A549 (cell line): ENCODE measurements around the gene RBM47. TPM values are rescaled to one million over a fixed set of nuclear protein-coding genes. Genes with fewer than 3 reads are reported as not detected.
A peak's percentile ranks its signal among the peaks of the same experiment; 100 is the strongest.

Experiments
- ATAC-seq, 2 experiments: fragments of 200-7000 bp in 1 of 2; fragments of >200 bp in 1 of 2; cut with Nextera tagmentation in 1 of 2; cut with Tn5 transposase in 1 of 2; 3 replicates each; pipeline versions ENCODE4 v1.8.0 to v1.9.1; 2018 to 2020; ENCODE audit warnings: mild to moderate bottlenecking in 1 of 2, moderate library complexity in 1 of 2
- CTCF ChIA-PET: fragments of 300-600 bp; sonication (Branson Sonifier 250); formaldehyde crosslinking; extraction: SDS; loops from one replicate; lab custom pipeline; 2021; ENCODE audit warnings: antibody characterized with exemption, inconsistent platforms; lab: Yijun Ruan, JAX
- POLR2A ChIA-PET: fragments of 350-600 bp; formaldehyde crosslinking; extraction: SDS; loops from one replicate; lab custom pipeline; 2021; ENCODE audit warnings: antibody characterized with exemption, inconsistent platforms; lab: Yijun Ruan, JAX
- DNase-seq, 2 experiments: peaks; one replicate each; pipeline versions ENCODE4 v3.0.0 to v3.0.0-alpha.2; 2011 to 2016; ENCODE audit warnings: low read depth in 1 of 2, low spot score in 1 of 2
- FAIRE-seq: peaks from 2 replicates; lab custom pipeline; 2011; peaks lifted over from hg19 to GRCh38; lab: Jason Lieb, UNC
- H3K27ac ChIP-seq, 2 experiments: fragments of >200 bp; sonication (Bioruptor Twin); formaldehyde crosslinking; 3 replicates each; pipeline ENCODE4 v1.5.1; 2016 to 2017
- H3K4me1 ChIP-seq: fragments of >200 bp; sonication (Bioruptor Twin); formaldehyde crosslinking; 3 replicates; pipeline ENCODE4 v1.6.1; 2016
- H3K4me2 ChIP-seq: fragments of >200 bp; sonication (Bioruptor Twin); formaldehyde crosslinking; 3 replicates; pipeline ENCODE4 v1.6.1; 2016
- H3K4me3 ChIP-seq: fragments of >200 bp; sonication (Bioruptor Twin); formaldehyde crosslinking; 3 replicates; pipeline ENCODE4 v1.5.1; 2016
- H3K9me3 ChIP-seq: fragments of >200 bp; sonication (Bioruptor Twin); formaldehyde crosslinking; 3 replicates; pipeline ENCODE4 v1.6.1; 2016
- CBX2 ChIP-seq: fragments of 200-600 bp; sonication (generic); IDR thresholded peaks from 2 replicates; pipeline ENCODE4 v1.6.1; 2016; ENCODE audit warnings: low read depth, mild to moderate bottlenecking, borderline replicate concordance
- CBX8 ChIP-seq: fragments of 200-600 bp; sonication (generic); IDR thresholded peaks from 2 replicates; pipeline ENCODE4 v1.6.1; 2016
- EP300 ChIP-seq, 2 experiments: fragments of >200 bp; sonication (Bioruptor Twin); formaldehyde crosslinking; IDR thresholded peaks; 2 replicates in 1 of 2; 3 replicates in 1 of 2; pipeline ENCODE4 v1.6.1; 2016 to 2017
- ESRRA ChIP-seq: fragments of 150-350 bp; IDR thresholded peaks from 2 replicates; pipeline ENCODE4 v1.6.1; 2014; ENCODE audit warnings: mild to moderate bottlenecking, low read length, borderline replicate concordance
- FOSB ChIP-seq: fragments of 250-450 bp; sonication (Bioruptor Pico); IDR thresholded peaks from 2 replicates; pipeline ENCODE4 v1.5.0; 2020; ENCODE audit warnings: mild to moderate bottlenecking, moderate library complexity
- GATA3 ChIP-seq: IDR thresholded peaks from 2 replicates; pipeline ENCODE4 v1.6.1; 2012; ENCODE audit warnings: borderline replicate concordance
- HDAC2 ChIP-seq: fragments of 200-600 bp; sonication (generic); IDR thresholded peaks from 2 replicates; pipeline ENCODE4 v1.6.1; 2016
- HOXA7 ChIP-seq: fragments of 250-450 bp; sonication (Bioruptor Pico); IDR thresholded peaks from 2 replicates; pipeline ENCODE4 v1.5.0; 2020; ENCODE audit warnings: mild to moderate bottlenecking, moderate library complexity
- HOXB5 ChIP-seq: fragments of 250-450 bp; sonication (Bioruptor Pico); IDR thresholded peaks from 2 replicates; pipeline ENCODE4 v1.5.0; 2020; ENCODE audit warnings: mild to moderate bottlenecking, moderate library complexity
- MAZ ChIP-seq: fragments of 150-350 bp; IDR thresholded peaks from 2 replicates; pipeline ENCODE4 v1.6.1; 2014; ENCODE audit warnings: antibody characterized with exemption, low read depth, low read length, borderline replicate concordance
- MYC ChIP-seq: IDR thresholded peaks from 2 replicates; pipeline ENCODE4 v1.6.1; 2012; ENCODE audit warnings: mild to moderate bottlenecking, inconsistent platforms, low read length, improper control_type of control experiment, borderline replicate concordance
- NFE2L2 ChIP-seq: fragments of 150-350 bp; conservative IDR thresholded peaks from 2 replicates; pipeline ENCODE4 v1.6.1; 2014; ENCODE audit warnings: low read length
- NPAS2 ChIP-seq: fragments of 250-450 bp; sonication (Bioruptor Pico); IDR thresholded peaks from 2 replicates; pipeline ENCODE4 v1.8.0; 2022; ENCODE audit warnings: mild to moderate bottlenecking, moderate library complexity, borderline replicate concordance
- RAD21 ChIP-seq, 2 experiments: fragments of >200 bp in 1 of 2; sonication (Bioruptor Twin) in 1 of 2; formaldehyde crosslinking in 1 of 2; IDR thresholded peaks in 1 of 2; conservative IDR thresholded peaks in 1 of 2; 2 replicates in 1 of 2; 3 replicates in 1 of 2; pipeline ENCODE4 v1.6.1; 2012 to 2018; ENCODE audit warnings: inconsistent platforms in 1 of 2
- RCOR1 ChIP-seq: fragments of 150-350 bp; IDR thresholded peaks from 2 replicates; pipeline ENCODE4 v1.6.1; 2014; ENCODE audit warnings: antibody characterized with exemption, low read length, low read depth
- RFX5 ChIP-seq: fragments of 450-650 bp; IDR thresholded peaks from 2 replicates; pipeline ENCODE4 v1.7.1; 2014; ENCODE audit warnings: antibody characterized with exemption, mild to moderate bottlenecking, moderate library complexity
- RNF2 ChIP-seq: fragments of 200-600 bp; sonication (generic); IDR thresholded peaks from 2 replicates; pipeline ENCODE4 v1.6.1; 2016; ENCODE audit warnings: low read depth, mild to moderate bottlenecking, antibody characterized with exemption, moderate library complexity, borderline replicate concordance
- SMC3 ChIP-seq: fragments of >200 bp; sonication (Bioruptor Twin); formaldehyde crosslinking; IDR thresholded peaks from 3 replicates; pipeline ENCODE4 v1.6.1; 2018; ENCODE audit warnings: inconsistent platforms
- TP53 ChIP-seq: fragments of 250-450 bp; sonication (Bioruptor Pico); IDR thresholded peaks from 2 replicates; pipeline ENCODE4 v1.5.0; 2021; ENCODE audit warnings: mild to moderate bottlenecking, moderate library complexity
- WGBS: methylation state at CpG from one replicate; pipeline ENCODE4 v1.1.6; 2017; ENCODE audit errors: missing lambda C conversion rate; 5-methylcytosine and 5-hydroxymethylcytosine counted together
- polyA plus RNA-seq, 4 experiments: library from polyadenylated mRNA; depleted of rRNA in 3 of 4; stranded (reverse); fragments of >200 nt; fragmentation: RNase III in 1 of 4; extraction: RNeasy Plus Mini Kit Qiagen cat#74134 plus additional on column Dnase treatment in 1 of 4; gene quantifications; 2 replicates in 3 of 4; 3 replicates in 1 of 4; pipeline ENCODE4 v1.2.3, GENCODE V29; 2011 to 2017
- TF ChIP-seq, protein P1 (sequence below): IDR thresholded peaks from 2 replicates; pipeline ENCODE4 v1.6.1; 2012
- TF ChIP-seq, protein P2 (sequence below): IDR thresholded peaks from 2 replicates; pipeline ENCODE4 v1.6.1; 2012
- TF ChIP-seq, protein P3 (sequence below): IDR thresholded peaks from 2 replicates; pipeline ENCODE4 v1.6.1; 2012; ENCODE audit warnings: low read depth, borderline replicate concordance
- TF ChIP-seq, protein P4 (sequence below): fragments of 200-600 bp; sonication (generic); IDR thresholded peaks from 2 replicates; pipeline ENCODE4 v1.6.1; 2016; ENCODE audit warnings: antibody characterized with exemption, mild to moderate bottlenecking, moderate library complexity

Gene RBM47
- polyA plus RNA-seq, 2 of the 4 experiments (the other 2 are of a cell fraction), result 38.1 to 43.3 TPM

DNA sequence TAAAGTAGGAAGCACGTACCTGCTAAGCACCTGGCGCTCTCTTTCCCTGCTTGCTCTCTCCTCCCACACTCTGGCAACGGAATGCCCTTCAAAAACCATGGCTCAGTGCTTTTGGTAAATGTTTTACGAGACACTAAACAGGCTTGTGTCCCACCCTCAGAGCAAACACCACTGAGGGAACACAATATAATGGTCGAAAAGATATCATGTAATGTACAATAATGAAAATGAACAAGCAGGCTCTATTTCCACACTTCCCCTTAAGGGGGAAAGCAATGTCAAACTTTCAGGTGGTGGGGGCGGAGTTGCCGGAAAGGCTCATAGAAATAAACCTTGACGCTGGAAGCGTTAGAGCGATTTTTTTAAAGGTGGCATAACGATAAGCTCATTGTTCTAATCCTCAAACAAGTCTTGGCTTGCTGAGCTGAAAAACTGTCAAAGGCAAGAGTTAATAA is 115.1 kb downstream of the RBM47 start:
- no peak for TF ChIP-seq NPAS2 (CRISPR knock-in tag)
- no peak for TF ChIP-seq NFE2L2
- no peak for TF ChIP-seq RNF2
- TF ChIP-seq, protein P1, sequence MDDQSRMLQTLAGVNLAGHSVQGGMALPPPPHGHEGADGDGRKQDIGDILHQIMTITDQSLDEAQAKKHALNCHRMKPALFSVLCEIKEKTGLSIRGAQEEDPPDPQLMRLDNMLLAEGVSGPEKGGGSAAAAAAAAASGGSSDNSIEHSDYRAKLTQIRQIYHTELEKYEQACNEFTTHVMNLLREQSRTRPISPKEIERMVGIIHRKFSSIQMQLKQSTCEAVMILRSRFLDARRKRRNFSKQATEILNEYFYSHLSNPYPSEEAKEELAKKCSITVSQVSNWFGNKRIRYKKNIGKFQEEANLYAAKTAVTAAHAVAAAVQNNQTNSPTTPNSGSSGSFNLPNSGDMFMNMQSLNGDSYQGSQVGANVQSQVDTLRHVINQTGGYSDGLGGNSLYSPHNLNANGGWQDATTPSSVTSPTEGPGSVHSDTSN, result no peak
- TF ChIP-seq RFX5, result no peak
- TF ChIP-seq MAZ, result no peak
- TF ChIP-seq FOSB (CRISPR knock-in tag), result no peak
- FAIRE-seq, result no peak
- peak in 1 of 2 experiments; percentile 39 for DNase-seq

DNA sequence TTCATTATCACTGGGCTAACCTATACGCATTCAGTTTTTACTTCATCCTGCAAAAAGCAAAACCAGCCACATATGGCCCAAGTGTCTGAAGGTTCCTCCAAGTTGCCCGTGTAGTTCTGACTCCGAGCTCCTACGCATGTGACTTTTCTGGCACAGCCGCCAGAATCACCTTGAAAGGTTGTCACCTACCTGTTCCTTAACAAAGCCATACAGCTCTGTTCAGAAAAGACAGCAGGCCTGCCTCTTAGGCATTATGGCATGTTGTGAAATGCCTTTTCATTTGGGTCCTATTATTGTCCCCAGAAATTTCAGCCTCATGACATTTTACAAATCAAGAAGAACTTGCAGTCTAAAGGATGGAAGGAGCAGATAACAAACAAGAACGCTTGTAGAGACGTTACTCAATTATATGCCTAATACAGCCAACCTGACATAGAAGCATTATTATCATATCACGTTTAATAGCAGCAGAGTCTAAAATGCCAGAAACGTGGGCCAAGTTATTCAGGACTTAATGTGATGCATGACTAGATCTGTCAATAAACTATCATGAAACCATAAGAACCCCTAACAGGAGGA is 118.5 kb downstream of the RBM47 start:
- TF ChIP-seq HOXA7 (no peak), EP300 (IDR thresholded peaks at IDR 0.05) (no peak)
- FAIRE-seq, result no peak
- peaks cover 37% of the 10 kb centered on the region for H3K4me1 ChIP-seq

More for the DNA sequence above, 115.1 kb downstream of the RBM47 start:
- Histone ChIP-seq H3K9me3 (no peaks in the 10 kb centered on the region), H3K4me2 (peak overlapping the region; percentile 85), H3K27ac (peak overlapping the region; percentile 73 to 86), H3K4me1 (peaks cover 37% of the 10 kb centered on the region), H3K4me3 (peak overlapping the region; percentile 46)
- peak; percentile 49 to 57; a peak in 4 of 6 replicates for ATAC-seq
- ChIA-PET CTCF (interaction anchor here (1.4 kb wide), 1 partner anchor 36 kb away, joined by 4 read pairs; no protein-coding TSS in a partner anchor), POLR2A (interaction anchor here (0.6 kb wide), 2 partner anchors 17 to 173 kb away, joined by 3 to 4 read pairs; no protein-coding TSS in a partner anchor)
- WGBS, result under 1% methylated on average over 11 of the region's 11 CpGs

DNA sequence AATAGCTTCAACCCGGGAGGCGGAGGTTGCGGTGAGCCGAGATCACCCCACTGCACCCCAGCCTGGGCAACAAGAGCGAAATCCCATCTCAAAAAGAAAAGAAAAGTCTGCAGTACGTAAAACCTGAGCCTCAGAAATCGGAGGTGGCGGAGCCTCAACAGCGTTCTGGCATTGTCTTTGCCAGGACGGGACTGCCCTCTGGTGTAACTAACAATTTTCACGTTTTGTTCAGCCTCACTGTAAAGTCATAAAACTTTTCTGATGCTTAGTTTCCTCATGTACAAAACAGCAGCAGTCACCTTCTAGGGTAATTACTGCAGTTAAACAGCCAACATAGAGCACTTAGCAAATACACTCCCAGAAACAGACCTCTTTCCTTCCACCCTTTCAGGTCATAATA is 121.7 kb downstream of the RBM47 start:
- WGBS, result 91% methylated on average over 11 of the region's 11 CpGs
- TF ChIP-seq MYC (no peak), HDAC2 (no peak), SMC3 (peak; percentile 23; the same call in 1 of the 3 replicates), GATA3 (no peak), RAD21 (conservative IDR thresholded peaks at IDR 0.05 in 1 of 2, IDR thresholded peaks at IDR 0.05 in 1 of 2) (peak; percentile 29 to 48; a peak in 2 of 5 replicates)
- TF ChIP-seq, protein P2, sequence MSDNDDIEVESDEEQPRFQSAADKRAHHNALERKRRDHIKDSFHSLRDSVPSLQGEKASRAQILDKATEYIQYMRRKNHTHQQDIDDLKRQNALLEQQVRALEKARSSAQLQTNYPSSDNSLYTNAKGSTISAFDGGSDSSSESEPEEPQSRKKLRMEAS, result no peak
- peaks cover 54% of the 10 kb centered on the region for H3K4me1 ChIP-seq
- DNase-seq (peak in 1 of 2 experiments; percentile 18), FAIRE-seq (no peak), ATAC-seq (no peak)
- H3K4me3 ChIP-seq, result no peak overlapping the region
- H3K4me2 ChIP-seq, result no peak overlapping the region
- CTCF ChIA-PET, result no interaction called here
- H3K27ac ChIP-seq, result 0 out of 6 replicates have a peak overlapping the region, but pooled peaks of 1 of the 2 experiments have one; percentile 27
- H3K9me3 ChIP-seq, result no peaks in the 10 kb centered on the region
- POLR2A ChIA-PET, result no interaction called here

More for the DNA sequence above, 118.5 kb downstream of the RBM47 start:
- DNase-seq (no peak), ATAC-seq (no peak)
- ChIA-PET POLR2A (no interaction called here), CTCF (no interaction called here)
- no peak overlapping the region for H3K4me2 ChIP-seq
- no peak overlapping the region for H3K27ac ChIP-seq
- H3K4me3 ChIP-seq, result no peak overlapping the region
- WGBS, result 88% methylated on average over 9 of the region's 9 CpGs
- H3K9me3 ChIP-seq, result no peaks in the 10 kb centered on the region

DNA sequence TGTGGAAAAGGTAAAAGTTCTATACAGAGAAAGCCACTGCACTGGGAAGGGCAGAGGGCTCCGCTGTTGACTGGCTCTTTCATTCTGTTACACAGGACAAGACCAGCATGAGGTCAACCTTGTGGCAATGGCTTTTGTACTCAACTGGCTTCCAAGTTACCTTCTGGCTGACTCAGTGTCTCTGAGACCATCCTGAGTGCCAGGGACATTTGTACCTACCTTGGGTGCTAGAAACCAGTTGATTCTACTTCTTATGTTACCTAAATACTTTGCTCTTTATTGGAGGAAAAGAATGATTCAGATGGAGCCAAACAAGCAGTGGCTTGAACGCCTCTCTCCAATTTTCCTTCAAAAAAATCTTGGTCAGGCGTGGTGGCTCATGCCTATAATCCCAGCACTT is 123.2 kb downstream of the RBM47 start:
- POLR2A ChIA-PET, result no interaction called here
- FAIRE-seq (no peak), DNase-seq (no peak), ATAC-seq (no peak)
- Histone ChIP-seq H3K9me3 (no peaks in the 10 kb centered on the region), H3K4me3 (no peak overlapping the region), H3K4me1 (peaks cover 46% of the 10 kb centered on the region), H3K27ac (peak overlapping the region; percentile 41 to 73; a peak in 5 of 6 replicates), H3K4me2 (peak overlapping the region; percentile 47)
- WGBS, result 88% methylated on average over 3 of the region's 3 CpGs
- CTCF ChIA-PET, result no interaction called here
- TF ChIP-seq MAZ (no peak), NFE2L2 (no peak), HOXB5 (CRISPR knock-in tag) (no peak), RNF2 (no peak), TP53 (CRISPR knock-in tag) (no peak), CBX8 (no peak), NPAS2 (CRISPR knock-in tag) (no peak), RFX5 (no peak), ESRRA (no peak), RCOR1 (no peak), CBX2 (no peak), GATA3 (no peak), FOSB (CRISPR knock-in tag) (no peak)
- TF ChIP-seq, protein P3, sequence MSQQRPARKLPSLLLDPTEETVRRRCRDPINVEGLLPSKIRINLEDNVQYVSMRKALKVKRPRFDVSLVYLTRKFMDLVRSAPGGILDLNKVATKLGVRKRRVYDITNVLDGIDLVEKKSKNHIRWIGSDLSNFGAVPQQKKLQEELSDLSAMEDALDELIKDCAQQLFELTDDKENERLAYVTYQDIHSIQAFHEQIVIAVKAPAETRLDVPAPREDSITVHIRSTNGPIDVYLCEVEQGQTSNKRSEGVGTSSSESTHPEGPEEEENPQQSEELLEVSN, result no peak
- TF ChIP-seq, protein P4, sequence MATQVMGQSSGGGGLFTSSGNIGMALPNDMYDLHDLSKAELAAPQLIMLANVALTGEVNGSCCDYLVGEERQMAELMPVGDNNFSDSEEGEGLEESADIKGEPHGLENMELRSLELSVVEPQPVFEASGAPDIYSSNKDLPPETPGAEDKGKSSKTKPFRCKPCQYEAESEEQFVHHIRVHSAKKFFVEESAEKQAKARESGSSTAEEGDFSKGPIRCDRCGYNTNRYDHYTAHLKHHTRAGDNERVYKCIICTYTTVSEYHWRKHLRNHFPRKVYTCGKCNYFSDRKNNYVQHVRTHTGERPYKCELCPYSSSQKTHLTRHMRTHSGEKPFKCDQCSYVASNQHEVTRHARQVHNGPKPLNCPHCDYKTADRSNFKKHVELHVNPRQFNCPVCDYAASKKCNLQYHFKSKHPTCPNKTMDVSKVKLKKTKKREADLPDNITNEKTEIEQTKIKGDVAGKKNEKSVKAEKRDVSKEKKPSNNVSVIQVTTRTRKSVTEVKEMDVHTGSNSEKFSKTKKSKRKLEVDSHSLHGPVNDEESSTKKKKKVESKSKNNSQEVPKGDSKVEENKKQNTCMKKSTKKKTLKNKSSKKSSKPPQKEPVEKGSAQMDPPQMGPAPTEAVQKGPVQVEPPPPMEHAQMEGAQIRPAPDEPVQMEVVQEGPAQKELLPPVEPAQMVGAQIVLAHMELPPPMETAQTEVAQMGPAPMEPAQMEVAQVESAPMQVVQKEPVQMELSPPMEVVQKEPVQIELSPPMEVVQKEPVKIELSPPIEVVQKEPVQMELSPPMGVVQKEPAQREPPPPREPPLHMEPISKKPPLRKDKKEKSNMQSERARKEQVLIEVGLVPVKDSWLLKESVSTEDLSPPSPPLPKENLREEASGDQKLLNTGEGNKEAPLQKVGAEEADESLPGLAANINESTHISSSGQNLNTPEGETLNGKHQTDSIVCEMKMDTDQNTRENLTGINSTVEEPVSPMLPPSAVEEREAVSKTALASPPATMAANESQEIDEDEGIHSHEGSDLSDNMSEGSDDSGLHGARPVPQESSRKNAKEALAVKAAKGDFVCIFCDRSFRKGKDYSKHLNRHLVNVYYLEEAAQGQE, result no peak
